Measurements from ENCODE around the gene PLEKHA7. TPM values are rescaled to one million over a fixed set of nuclear protein-coding genes. Genes with fewer than 3 reads are reported as not detected.
A peak's percentile ranks its signal among the peaks of the same experiment; 100 is the strongest.

The PLEKHA7 gene
- total and polyA plus RNA-seq, 2 donors from 2014 or later: 24.4 to 65.7 TPM

DNA sequence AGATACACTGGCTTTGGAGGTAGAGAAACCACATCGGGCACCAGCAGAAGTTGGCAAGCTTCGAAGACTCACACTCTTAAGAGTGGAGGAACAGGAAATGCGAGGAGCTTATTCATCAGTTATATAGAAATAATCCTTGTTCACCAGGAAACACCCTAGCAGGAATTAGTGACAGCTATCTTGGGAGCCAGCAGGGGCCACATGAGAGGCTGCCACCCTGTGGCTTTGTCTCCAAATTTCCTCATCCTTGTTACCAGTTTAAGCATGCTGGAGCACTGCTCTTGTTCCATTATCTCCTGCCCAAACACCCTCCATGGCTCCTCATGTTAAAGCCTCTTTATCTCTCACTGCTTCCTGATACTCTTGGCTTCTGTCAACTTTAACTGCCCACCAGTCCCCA, 131.0 kb downstream of the PLEKHA7 start:
- H3K4me1 ChIP-seq (ENCODE audit: control insufficient read depth in 2 of 3, insufficient read depth in 2 of 3, low read depth in 1 of 3, low read length in 3 of 3): peaks cover 0 to 26% (median 5%) of the 10 kb centered on the region in 3 donors
- H3K9me3 ChIP-seq (ENCODE audit: control insufficient read depth in 2 of 3, insufficient read depth in 1 of 3, low read length in 3 of 3): no peaks in the 10 kb centered on the region
- no peaks in the 10 kb centered on the region for H3K36me3 ChIP-seq (ENCODE audit: control insufficient read depth in 2 of 3, insufficient read depth in 3 of 3, low read length in 3 of 3)
- H3K4me3 ChIP-seq (ENCODE audit: low read length in 3 of 3): no peak overlapping the region
- DNase-seq (no peak), FAIRE-seq (no peak)
- H3K27ac ChIP-seq (ENCODE audit: low read depth in 2 of 2, low read length in 2 of 2): no peak overlapping the region
- H3K9ac ChIP-seq (ENCODE audit: low read length in 3 of 3): no peak overlapping the region
- no peaks in the 10 kb centered on the region for H3K27me3 ChIP-seq (ENCODE audit: control insufficient read depth, insufficient read depth, low read length)
- intact Hi-C loops (cut with DNase I): no loop called here
- TF ChIP-seq, protein P1, sequence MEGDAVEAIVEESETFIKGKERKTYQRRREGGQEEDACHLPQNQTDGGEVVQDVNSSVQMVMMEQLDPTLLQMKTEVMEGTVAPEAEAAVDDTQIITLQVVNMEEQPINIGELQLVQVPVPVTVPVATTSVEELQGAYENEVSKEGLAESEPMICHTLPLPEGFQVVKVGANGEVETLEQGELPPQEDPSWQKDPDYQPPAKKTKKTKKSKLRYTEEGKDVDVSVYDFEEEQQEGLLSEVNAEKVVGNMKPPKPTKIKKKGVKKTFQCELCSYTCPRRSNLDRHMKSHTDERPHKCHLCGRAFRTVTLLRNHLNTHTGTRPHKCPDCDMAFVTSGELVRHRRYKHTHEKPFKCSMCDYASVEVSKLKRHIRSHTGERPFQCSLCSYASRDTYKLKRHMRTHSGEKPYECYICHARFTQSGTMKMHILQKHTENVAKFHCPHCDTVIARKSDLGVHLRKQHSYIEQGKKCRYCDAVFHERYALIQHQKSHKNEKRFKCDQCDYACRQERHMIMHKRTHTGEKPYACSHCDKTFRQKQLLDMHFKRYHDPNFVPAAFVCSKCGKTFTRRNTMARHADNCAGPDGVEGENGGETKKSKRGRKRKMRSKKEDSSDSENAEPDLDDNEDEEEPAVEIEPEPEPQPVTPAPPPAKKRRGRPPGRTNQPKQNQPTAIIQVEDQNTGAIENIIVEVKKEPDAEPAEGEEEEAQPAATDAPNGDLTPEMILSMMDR (IDR thresholded peaks at IDR 0.05; ENCODE audit: borderline replicate concordance, extremely low read depth, insufficient read depth): no peak

DNA sequence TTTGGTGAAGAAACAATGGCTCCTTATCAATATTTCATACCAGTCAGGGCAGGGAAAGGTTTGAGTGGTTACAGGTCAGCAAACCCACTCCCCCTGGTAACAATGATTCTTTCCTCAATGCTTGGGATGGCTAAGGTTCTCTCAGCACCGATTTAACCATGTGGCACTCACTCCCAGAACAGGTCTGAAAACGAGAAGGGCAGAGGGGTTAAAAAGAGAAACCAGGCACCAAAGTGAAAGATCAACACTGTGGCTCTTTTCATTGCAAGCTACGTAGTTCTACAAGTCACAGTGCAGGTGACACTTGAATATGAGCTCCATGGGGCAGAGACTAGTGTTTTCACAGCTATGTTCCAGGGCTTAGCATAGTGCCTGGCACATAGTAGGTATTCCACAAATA, 132.4 kb downstream of the PLEKHA7 start:
- TF ChIP-seq, protein P1 (IDR thresholded peaks at IDR 0.05; ENCODE audit: borderline replicate concordance, extremely low read depth, insufficient read depth): no peak
- H3K27me3 ChIP-seq (ENCODE audit: control insufficient read depth, insufficient read depth, low read length): no peaks in the 10 kb centered on the region
- H3K9me3 ChIP-seq (ENCODE audit: control insufficient read depth in 2 of 3, insufficient read depth in 1 of 3, low read length in 3 of 3): no peaks in the 10 kb centered on the region
- peaks cover 0 to 26% (median 5%) of the 10 kb centered on the region in 3 donors for H3K4me1 ChIP-seq (ENCODE audit: control insufficient read depth in 2 of 3, insufficient read depth in 2 of 3, low read depth in 1 of 3, low read length in 3 of 3)
- DNase-seq (no peak), FAIRE-seq (no peak)
- no peak overlapping the region for H3K27ac ChIP-seq (ENCODE audit: low read depth in 2 of 2, low read length in 2 of 2)
- H3K9ac ChIP-seq (ENCODE audit: low read length in 3 of 3): no peak overlapping the region
- no peak overlapping the region for H3K4me3 ChIP-seq (ENCODE audit: low read length in 3 of 3)
- no peaks in the 10 kb centered on the region for H3K36me3 ChIP-seq (ENCODE audit: control insufficient read depth in 2 of 3, insufficient read depth in 3 of 3, low read length in 3 of 3)
- intact Hi-C loops (cut with DNase I): no loop called here

DNA sequence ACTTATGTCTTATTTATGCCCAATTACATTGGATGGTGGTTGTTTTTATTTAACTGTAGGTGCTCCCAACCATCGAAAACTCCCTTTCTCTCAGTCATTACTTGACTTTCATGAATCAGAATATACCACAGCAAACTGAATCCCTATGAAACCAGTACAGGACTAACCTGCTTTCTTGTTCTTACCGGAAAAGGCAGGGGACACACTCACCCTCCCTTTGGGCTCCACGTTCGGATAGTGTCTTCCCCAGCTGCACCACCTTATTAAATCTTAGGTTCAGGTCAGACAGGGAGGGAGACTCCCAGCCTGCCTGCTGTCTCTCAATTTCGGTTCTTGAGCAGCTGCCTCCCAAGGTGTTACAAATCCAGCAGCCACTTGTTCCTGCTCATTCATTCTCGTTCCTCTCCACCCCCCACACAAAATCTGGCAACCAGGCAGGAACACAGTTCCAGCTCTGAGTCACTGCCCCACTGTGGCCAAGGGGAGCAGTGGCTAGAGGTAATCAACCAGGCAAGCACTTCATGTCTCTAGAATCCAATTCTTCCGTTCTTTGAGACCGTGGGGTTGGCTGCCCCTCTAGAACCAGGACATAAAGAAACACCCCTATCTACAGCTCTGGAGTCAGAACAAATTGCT, 133.0 kb downstream of the PLEKHA7 start:
- TF ChIP-seq, protein P1 (IDR thresholded peaks at IDR 0.05; ENCODE audit: borderline replicate concordance, extremely low read depth, insufficient read depth): peak; percentile 32
- no peak overlapping the region for H3K9ac ChIP-seq (ENCODE audit: low read length in 3 of 3)
- no peaks in the 10 kb centered on the region for H3K27me3 ChIP-seq (ENCODE audit: control insufficient read depth, insufficient read depth, low read length)
- no peak overlapping the region for H3K4me3 ChIP-seq (ENCODE audit: low read length in 3 of 3)
- no peaks in the 10 kb centered on the region for H3K36me3 ChIP-seq (ENCODE audit: control insufficient read depth in 2 of 3, insufficient read depth in 3 of 3, low read length in 3 of 3)
- FAIRE-seq (no peak), DNase-seq (peak in 3 of 5 donors; percentile 44 to 77 (median 56))
- H3K4me1 ChIP-seq (ENCODE audit: control insufficient read depth in 2 of 3, insufficient read depth in 2 of 3, low read depth in 1 of 3, low read length in 3 of 3): peaks cover 0 to 26% (median 5%) of the 10 kb centered on the region in 3 donors
- H3K27ac ChIP-seq (ENCODE audit: low read depth in 2 of 2, low read length in 2 of 2): no peak overlapping the region
- intact Hi-C loops (cut with DNase I): no loop called here
- H3K9me3 ChIP-seq (ENCODE audit: control insufficient read depth in 2 of 3, insufficient read depth in 1 of 3, low read length in 3 of 3): no peaks in the 10 kb centered on the region
